GM18498 (cell line): ENCODE results near the gene FEN1.

Experiments used
- ATAC-seq: cut with Tn5 transposase; IDR thresholded peaks from one replicate; pipeline ENCODE4 v1.9.1; 2021; ENCODE audit warnings: mild to moderate bottlenecking, moderate library complexity; ENCODE audit not compliant: unreplicated experiment

FEN1 gene

DNA sequence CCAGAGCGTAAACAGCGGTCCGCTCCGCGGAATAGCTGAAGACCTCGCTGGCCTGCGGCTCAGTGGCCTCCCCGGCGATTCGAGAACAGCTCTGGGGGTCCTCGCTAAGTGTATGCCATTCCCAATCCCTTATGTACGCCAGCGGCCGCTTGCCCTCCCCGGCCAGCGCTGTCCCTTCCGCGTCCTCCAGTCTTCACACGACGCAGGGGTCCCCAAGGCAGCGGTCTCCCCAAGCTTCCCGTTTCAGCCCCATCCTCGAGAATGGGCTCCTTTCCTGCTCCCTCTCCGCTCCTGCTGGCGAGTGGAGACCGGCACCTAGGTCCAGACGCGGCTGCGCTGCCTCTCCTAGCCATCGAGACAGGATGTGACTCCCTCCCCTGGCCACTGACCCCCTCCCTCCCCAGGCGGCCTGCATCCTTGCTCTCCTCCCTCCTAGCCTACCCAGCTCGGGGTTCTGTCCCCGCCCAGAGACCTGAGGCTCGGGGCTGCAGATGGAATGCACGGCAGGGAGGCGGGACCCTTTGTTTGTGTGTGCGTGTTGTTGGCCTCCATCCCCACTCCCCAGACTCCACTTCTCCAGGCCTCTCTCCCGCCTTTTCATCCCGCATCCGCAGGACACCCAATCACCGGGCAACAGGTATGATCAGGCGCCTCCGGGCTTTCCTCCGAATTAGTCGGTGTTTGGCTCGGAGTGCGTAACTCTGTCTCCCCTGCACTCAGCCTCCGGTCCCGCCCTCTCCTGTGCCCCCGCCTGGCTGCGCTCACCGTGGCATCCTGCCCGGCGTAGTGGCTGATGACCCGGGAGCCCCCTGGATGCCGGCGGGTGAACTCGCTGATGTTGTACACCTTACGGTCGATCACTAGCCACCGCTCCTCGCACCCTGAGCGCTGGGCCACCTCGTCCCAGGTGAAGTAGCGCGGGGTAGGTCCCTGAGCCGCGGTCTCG, 23.4 kb downstream of the FEN1 start:
- peak; percentile 39 for ATAC-seq

DNA sequence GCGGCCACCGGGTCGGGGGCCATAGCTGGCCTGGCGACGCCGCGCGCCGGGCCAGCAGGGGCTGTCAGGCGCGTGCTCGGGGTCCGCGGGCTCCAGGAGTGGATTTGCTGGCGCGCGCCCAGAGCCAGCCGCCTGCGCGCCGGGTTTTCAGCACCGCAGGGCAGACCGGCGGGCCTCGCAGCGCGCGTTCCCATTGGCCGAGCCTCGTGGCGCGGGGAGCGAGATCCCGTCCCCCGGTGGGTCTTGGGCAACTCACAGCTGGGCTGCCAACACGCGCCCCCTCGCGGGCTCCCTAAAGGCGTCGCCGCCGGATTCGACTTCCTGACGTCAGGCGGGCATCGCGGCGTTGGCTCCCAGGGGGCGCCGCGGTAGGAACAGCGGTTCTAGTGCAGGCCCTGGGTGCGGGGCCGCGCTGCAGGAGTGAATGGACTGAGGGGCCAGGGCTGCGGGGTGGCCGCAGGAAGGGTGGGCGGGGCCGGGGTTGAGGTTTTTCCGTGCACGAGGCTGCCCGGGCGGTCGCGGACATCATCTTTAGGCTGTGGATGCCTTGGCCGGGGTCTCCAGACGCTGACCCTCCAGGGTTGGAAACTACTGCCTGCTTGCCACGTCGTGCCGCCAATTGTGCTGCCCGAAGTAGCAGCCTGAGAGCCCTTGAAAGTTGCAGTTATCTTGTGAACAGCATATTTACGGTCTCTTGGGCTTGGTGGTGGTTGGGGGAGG, 24.2 kb downstream of the FEN1 start, which contains the start of gene FADS1:
Gene FADS1 (minus strand): TSS at position 268 of the 720 bp plus-strand sequence. CDS start 74 bp downstream, at position 194.
- peak; percentile 57 for ATAC-seq

DNA sequence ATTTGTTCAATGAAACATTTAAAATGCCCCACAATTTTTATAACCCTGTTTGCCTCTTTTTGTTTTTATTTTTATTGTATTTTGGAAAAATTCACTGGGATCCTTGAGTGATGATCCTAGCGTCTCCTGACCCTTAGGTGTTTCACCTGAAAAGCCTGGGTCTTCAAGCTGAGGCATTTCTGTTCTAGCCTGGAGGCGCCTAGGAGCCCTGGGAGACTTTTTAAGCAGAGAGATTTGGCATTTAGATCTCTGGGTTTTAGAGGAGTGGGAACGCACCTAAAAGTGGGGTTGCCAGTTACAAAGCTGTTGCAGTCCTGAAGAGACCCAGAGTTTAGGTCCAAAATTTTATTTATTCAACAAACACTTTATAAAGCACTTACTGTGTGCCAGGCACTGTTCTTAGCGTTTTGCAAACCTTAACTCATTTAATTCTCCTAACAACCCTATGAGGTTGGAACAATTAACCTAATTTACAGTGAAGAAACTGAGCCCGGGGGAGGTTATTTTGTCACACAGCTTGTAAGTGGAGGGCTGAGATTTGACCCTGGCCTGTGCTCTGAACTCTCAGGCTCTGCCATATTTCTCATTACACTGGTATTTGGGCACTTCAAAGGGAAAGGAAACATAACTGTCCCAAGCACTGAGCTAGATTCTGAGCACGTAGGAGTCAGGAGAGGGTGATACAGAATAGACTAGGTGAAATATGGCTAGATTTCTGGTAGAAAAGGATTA, 24.9 kb downstream of the FEN1 start:
- no peak for ATAC-seq

DNA sequence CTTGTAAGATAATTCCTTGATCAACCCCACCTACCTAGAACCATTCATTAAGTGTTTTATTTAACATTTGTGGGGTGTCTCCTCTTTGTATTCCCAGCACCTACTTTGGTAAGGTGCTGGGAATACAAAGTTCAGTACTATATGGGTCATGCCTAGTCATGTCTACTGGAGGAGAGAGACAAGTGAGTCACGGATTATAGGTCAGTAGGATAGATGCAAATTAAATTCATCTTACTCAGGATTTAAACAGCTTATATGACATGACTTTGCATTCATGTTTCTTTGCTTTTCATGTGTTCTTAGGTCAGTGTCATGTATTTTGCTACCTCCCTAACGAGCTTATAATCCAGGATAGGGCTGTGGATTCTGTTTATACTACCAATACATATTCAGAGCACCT, 27.5 kb downstream of the FEN1 start:
- no peak for ATAC-seq

DNA sequence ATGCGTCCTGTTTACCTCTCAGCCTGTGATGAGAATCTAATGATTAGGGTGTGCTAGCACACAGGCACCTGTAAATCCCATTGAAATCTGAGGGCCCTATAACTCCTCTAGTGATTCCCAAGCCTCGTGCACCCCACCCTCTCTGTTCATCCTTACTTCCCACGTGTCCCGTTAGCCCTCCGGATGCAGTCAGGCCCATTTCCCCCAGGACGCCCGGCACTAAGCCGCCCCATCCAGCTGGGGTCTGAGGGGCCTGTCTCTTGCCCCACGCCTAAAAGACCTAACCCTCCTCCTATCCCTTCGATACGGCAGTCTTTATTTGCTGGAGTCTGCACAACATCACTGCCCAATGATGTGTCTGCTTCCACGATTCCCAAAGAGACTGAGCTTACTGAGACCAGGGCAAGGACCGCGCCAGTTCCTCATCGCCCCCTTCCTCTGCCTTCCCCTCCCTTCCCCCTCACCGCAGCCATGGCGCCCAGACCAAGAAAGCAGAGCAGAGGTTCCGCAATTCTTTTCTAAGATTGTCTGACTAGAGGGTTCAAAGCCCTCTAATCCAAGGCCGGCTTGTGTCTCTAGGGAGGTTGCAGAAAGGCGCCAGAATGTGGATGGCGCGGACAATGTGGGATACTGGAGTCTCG, 34.3 kb downstream of the FEN1 start:
- ATAC-seq: peak; percentile 7

DNA sequence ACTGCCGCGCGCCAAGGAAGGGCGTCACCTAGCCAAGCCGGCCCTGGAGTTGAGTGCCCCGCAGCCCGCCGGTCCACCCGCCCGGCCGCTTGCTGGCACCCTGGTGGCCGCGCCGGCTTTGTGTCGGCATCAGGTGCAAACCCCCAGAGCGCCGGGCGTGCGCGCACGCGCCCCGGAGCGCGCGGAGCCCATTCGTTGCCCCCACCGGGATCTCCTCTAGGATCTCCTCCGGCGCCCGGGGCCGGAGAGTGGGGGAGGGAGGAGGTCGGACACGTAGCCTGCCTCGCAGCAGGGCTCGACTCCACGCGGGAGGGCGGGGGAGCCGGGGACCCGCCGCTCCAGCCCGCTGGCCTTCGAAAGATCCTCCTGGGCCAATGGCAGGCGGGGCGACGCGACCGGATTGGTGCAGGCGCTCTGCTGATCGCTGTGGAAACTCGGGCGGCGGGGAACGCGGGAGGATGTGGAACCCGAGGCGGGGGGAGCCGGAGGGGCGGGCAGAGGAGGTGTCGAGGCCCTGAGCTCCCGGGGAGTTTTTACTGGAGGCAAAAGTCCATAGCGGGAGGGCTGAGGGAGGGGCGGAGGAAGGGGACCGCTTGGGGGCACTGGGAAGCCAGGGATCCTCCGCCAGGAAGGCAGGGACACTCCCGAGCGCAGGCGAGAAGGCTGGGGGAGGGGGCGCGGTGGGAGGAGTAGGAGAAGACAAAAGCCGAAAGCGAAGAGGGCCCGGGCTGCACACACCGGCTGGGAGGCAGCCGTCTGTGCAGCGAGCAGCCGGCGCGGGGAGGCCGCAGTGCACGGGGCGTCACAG, 35.1 kb downstream of the FEN1 start, which contains the start of gene FADS2:
Gene FADS2 (plus strand): TSS at position 730 of the 808 bp plus-strand sequence. CDS start 91 bp downstream, outside the sequence.
- peak; percentile 74 for ATAC-seq

DNA sequence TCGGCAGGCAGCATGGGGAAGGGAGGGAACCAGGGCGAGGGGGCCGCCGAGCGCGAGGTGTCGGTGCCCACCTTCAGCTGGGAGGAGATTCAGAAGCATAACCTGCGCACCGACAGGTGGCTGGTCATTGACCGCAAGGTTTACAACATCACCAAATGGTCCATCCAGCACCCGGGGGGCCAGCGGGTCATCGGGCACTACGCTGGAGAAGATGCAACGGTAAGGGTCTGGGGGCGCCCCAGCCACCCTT, 35.6 kb downstream of the FEN1 start:
- peak; percentile 6 for ATAC-seq

DNA sequence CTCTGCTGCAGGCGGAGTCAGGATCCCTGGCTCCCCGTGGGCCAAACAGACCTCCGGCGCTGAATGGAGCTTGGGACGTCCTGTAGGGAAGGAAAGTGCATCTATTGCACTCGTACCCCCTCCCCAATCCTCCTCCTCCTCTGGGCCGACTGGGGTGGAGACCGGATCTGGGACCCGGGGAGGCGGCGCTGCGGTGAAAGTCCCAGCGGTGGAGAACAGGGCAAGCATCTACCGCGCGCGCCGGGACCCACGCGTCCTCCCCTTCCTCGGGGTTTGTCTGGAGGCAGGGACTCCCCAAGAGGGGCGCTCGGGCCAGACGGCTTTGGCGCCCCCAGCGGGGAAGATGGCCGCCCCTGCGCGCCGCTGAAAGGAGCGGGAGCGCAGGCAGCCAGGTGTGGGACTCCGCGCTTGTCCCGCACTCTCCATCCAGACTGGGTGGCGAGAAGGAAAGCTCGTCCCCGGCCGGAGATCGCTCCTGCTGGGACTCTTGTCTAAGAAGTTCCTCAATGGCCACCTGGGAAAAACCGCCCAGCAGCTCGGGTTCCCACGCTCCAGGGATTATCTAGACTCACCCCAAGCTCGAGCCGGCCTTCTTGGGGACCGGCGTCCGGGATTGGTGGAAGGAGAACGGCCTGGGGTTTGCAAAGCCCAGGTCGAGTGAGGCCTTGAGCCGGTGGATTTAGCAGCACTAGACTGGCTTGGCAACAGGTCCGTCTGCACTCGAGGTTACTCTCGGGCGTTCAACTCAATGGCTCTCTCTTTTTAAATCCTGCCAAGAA, 36.1 kb downstream of the FEN1 start:
- ATAC-seq: peak; percentile 28

DNA sequence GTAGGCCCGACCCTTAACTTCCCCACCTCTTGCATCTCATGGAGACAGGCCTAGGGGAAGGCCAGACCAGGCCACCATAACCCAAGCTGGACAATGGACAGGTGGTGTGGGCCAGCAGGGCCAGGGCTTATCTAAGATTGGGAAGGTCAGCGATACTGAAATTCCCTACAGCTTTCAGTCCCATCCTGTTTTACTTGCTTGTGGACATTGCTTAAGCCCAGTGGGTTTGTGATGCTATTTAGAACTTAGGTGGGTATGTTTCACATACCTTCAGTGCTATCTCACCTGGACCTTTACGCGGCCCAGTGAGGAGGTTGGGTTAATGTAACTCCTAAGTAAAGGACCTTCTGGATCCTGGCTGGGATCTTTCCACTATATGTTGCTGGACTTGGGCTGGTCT, 37.1 kb downstream of the FEN1 start:
- ATAC-seq: no peak

DNA sequence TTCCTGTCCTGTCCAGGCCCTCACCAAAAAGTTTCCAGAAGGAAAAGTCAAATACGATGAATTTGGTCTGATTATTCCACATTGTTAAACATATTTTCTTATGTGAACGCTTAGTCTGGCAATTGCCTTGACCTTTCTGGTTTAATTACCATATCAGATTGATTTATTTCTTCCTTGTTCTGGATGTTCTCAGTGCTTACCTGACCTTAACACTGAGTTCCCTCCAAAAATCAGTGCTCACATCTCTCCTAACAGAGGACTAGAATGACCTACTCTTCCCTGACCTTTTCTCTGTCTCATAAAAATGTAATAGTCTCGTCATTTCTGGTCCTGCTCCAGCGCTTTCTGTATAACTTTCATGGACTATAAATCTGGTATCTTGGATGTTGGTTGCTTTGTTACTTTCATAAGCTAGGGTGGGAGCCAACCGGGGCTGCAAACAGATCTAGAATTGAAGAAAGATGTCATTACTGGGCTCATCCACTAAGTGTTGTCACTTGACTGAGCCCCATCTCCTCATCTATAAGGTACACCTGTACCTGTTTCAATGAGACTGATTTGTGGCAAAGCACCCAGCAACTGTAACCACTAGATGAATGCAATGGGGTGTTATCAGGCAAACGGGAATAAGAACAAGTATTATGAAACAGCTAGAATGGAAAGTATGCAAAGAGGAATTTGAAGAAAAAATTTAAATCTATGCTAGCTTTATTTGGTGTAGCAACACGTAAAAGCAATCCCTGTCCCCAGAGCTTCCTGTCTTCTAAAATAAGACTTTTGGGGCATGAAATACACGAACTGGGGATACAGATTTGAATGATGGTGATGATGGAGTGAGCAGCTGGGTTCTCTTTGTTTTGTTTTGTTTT, 37.8 kb downstream of the FEN1 start:
- ATAC-seq: no peak

DNA sequence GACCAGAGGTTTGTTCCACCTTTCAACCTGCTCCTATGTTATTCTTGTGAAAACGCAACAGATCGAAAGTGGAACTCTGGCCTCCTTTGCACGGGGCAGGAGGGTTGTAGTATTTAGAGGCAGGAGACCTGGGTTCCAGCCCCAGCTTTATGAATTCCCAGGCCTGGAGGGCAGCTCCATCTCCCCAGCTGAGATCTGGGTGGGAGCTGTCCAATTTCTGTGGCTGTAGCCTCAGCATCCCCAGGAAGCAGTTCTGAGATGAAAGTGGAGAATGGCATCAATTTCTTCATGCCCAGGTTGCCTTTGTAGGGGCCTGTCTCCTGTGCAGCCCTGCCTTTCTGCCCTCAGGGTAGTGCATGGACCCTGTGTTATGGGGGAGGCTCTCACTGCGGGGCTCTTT, 39.5 kb downstream of the FEN1 start:
- no peak for ATAC-seq

DNA sequence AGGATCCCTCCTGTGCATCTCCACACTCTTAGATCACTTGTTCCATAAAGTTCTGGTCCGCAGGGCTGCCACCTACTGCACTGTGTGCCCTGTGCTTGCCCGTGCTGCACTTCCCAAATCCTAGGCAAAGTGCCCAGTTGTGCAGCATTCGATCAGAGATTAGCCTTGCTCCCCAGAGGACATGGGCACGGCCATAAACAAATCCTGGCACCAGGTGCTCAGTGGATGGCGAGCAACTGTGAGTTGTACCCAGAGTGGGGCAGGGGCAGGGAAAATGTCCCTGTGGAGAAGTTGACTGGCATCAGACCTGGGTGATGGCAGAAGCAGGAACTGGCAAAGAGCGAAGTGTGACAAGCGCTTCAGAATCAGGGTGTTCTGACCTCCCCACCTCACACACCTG, 40.0 kb downstream of the FEN1 start:
- ATAC-seq: no peak

DNA sequence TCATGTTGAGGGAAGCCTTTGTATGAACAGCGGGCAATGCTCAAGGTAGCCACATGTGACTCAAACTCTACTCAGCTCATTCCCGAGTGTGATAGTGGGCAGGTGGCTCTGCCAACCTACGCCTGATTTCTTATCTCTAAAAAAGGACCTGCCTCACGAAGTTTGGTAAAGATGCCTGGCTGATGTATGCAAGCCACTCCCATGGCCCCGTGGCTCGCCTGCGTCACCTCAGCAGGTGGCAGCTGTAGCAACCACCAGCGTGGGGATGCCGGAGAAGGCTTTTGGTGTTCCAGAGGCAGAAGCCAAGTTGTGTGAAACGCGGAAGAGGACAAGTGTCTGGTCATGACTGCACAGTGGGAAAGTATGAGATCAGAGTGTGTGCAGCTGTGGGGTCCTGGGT, 40.8 kb downstream of the FEN1 start:
- ATAC-seq: no peak

DNA sequence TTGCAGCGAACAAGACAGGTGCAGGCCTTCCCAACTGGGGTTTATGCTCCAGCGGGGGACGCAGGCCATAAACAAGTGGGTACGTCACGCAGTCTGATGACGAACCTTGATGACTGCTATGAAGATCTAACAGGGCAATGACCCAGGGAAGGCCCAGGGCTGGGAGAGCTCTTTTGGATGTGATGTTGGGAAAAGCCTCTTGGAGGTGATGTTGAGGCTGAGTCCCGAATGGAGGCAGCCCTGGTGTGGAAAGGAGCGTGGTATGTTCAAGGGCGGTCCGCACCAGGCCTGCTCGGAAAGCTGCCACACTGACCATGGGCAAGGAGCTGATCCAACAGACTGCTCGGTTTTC, 41.2 kb downstream of the FEN1 start:
- ATAC-seq: no peak

DNA sequence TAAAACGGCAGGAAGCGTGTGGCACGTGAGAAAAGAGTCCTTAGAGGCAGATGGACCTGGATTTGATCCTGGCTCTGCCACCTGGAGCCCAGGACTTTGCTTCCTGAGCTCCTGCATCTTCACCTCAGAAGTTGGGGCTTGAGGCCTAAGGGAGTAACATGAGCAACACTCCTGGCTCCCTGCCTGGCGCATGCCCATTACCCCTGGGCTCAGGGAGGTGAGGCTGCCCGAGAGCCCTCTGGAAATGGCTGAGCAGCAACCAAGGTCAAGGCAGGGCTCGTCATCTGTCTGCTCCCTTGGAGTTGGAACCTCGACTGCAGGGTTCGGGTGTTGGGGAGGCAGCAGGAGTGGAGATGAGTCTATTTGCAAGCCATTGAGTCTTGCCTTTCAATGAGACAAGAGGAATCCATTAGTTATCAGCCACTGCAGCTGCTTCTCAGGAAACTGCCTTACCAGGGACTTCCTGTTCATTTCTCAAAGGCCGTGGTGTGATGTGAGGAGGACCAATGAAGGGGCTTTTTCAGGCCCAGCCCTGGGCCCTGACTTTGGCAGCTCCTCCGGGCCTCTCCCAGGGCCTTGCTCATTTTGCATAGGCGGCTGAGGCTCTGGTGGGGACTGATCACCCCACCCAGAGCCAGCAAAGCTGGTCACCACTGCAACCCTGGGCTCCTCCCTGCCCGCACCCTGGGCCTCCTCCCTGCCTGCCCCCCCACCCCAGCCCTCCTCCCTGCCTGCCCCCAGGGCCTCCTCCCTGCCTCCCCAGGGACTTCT, 41.8 kb downstream of the FEN1 start:
- ATAC-seq: peak; percentile 90

DNA sequence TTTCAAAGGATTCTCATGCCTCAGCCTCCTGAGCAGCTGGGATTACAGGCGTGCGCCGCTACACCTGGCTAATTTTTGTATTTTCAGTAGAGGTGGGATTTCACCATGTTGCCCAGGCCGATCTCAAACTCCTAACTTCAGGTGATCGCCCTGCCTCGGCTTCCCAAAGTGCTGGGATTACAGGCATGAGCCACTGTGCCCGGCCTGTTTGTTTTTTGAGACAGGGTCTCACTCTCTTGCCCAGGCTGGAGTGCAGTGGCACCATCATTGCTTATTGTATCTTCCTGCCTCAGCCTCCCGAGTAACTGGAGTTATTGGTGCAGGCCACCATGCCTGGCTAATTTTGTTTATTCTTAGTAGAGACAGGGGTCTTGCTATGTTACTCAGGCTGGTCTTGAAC, 43.5 kb downstream of the FEN1 start:
- ATAC-seq: no peak

DNA sequence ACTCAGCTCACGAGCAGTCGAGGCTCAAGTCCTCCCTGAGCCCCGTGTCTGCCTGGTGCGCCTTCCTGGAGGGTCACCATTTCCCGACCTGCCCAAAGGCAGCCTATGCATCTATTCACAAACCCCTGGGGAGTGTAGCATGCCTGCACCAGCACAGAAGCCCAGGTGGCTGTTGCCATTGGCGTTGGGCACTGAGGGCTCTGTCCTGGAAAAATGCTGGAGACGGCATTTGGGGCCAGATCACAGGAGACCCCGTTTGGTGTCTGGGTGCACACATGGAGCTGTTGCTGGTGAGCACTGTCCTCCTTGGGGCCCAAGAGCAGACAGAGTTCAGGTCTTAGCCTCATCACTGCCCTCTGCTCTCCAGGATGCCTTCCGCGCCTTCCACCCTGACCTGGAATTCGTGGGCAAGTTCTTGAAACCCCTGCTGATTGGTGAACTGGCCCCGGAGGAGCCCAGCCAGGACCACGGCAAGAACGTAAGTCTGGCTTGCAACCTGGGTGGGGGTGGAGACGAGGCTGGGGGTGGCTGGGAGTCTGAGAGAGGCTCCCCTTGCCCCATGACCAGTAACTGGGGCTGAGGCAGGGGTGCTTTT, 44.8 kb downstream of the FEN1 start:
- ATAC-seq: no peak
